ENCODE data around the gene C14orf132.

The C14orf132 gene

GRCh38 chr14:96040828-96041371 is 1.7 kb downstream of the C14orf132 start:
- DNase-seq = no peak

GRCh38 chr14:96042248-96042930 is 3.2 kb downstream of the C14orf132 start:
- DNase-seq = no peak

- DNase-seq = no peak
Measured at GRCh38 chr14:96046630-96047029, 7.5 kb downstream of the C14orf132 start.

GRCh38 chr14:96047101-96047500 is 7.9 kb downstream of the C14orf132 start:
- no peak for DNase-seq

GRCh38 chr14:96049932-96050331 is 10.8 kb downstream of the C14orf132 start:
- no peak for DNase-seq

GRCh38 chr14:96050482-96050881 is 11.3 kb downstream of the C14orf132 start:
- no peak for DNase-seq

GRCh38 chr14:96051231-96051630 is 12.1 kb downstream of the C14orf132 start:
- DNase-seq = no peak

GRCh38 chr14:96051642-96052540 is 12.7 kb downstream of the C14orf132 start:
- no peak for DNase-seq

GRCh38 chr14:96052541-96053247 is 13.5 kb downstream of the C14orf132 start:
- DNase-seq = no peak

GRCh38 chr14:96053248-96053599 is 14.1 kb downstream of the C14orf132 start:
- no peak for DNase-seq

GRCh38 chr14:96053600-96054381 is 14.6 kb downstream of the C14orf132 start:
- no peak for DNase-seq

- DNase-seq = no peak
Measured at GRCh38 chr14:96054661-96055060, 15.5 kb downstream of the C14orf132 start.

- no peak for DNase-seq
Measured at GRCh38 chr14:96055065-96055752, 16.0 kb downstream of the C14orf132 start.

GRCh38 chr14:96055753-96056508 is 16.8 kb downstream of the C14orf132 start:
- DNase-seq = no peak

GRCh38 chr14:96056509-96057422 is 17.6 kb downstream of the C14orf132 start:
- no peak for DNase-seq

- DNase-seq = no peak
Measured at GRCh38 chr14:96057738-96058137, 18.6 kb downstream of the C14orf132 start.

GRCh38 chr14:96058576-96059200 is 19.5 kb downstream of the C14orf132 start:
- DNase-seq = no peak

GRCh38 chr14:96059519-96060135 is 20.5 kb downstream of the C14orf132 start:
- DNase-seq = no peak

Data from activated CD4-positive, alpha-beta T cell treated with anti-CD3 and anti-CD28 coated beads, Interleukin-2, amount 50 U/mL, for 48 hours (primary cell).